Astrocyte (in vitro differentiated cells and primary cell): Measurements from ENCODE around the gene EPHB2. TPM values are rescaled to one million over a fixed set of nuclear protein-coding genes. Genes with fewer than 3 reads are reported as not detected.

ENCODE experiments used
- DNase-seq: peaks from one replicate; pipeline ENCODE4 v3.0.0-alpha.2; 2010; ENCODE audit warnings: low read depth
- FAIRE-seq: peaks from 2 replicates; lab custom pipeline; 2011; peaks lifted over from hg19 to GRCh38; lab: Jason Lieb, UNC
- H2AFZ ChIP-seq: 2 replicates; pipeline ENCODE4 v1.6.0; 2012; ENCODE audit warnings: low read depth, low read length, inconsistent platforms
- H3K27ac ChIP-seq: 2 replicates; pipeline ENCODE4 v1.5.1; 2011; ENCODE audit warnings: low read depth, low read length, inconsistent platforms
- H3K27me3 ChIP-seq: 2 replicates; pipeline ENCODE4 v1.6.0; 2011; ENCODE audit warnings: low read length, inconsistent platforms; ENCODE audit not compliant: insufficient read depth
- H3K36me3 ChIP-seq: 2 replicates; pipeline ENCODE4 v1.5.1; 2011; ENCODE audit warnings: low read length, inconsistent platforms; ENCODE audit not compliant: insufficient read depth
- H3K4me1 ChIP-seq: 2 replicates; pipeline ENCODE4 v1.5.1; 2011; ENCODE audit warnings: low read length, inconsistent platforms; ENCODE audit not compliant: insufficient read depth
- H3K4me2 ChIP-seq: 2 replicates; pipeline ENCODE4 v1.6.0; 2012; ENCODE audit warnings: low read length, inconsistent platforms
- H3K4me3 ChIP-seq: 2 replicates; pipeline ENCODE4 v1.5.1; 2011; ENCODE audit warnings: low read depth, mild to moderate bottlenecking, low read length, inconsistent platforms; ENCODE audit not compliant: insufficient read depth
- H3K79me2 ChIP-seq: 2 replicates; pipeline ENCODE4 v1.6.0; 2012; ENCODE audit warnings: mild to moderate bottlenecking, low read length, inconsistent platforms; ENCODE audit not compliant: insufficient read depth
- H3K9ac ChIP-seq: 2 replicates; pipeline ENCODE4 v1.6.0; 2012; ENCODE audit warnings: mild to moderate bottlenecking, low read length, inconsistent platforms
- H3K9me3 ChIP-seq: 2 replicates; pipeline ENCODE4 v1.5.1; 2012; ENCODE audit warnings: low read depth, mild to moderate bottlenecking, low read length, inconsistent platforms; ENCODE audit not compliant: insufficient read depth
- H4K20me1 ChIP-seq: 2 replicates; pipeline ENCODE4 v1.6.0; 2012; ENCODE audit warnings: low read length, inconsistent platforms; ENCODE audit not compliant: insufficient read depth
- H3K27ac Mint-ChIP-seq: one replicate; pipeline ENCODE4 v1.8.0; 2021; ENCODE audit warnings: mild to moderate bottlenecking, mixed read lengths; ENCODE audit not compliant: unreplicated experiment
- H3K27me3 Mint-ChIP-seq: one replicate; pipeline ENCODE4 v1.8.0; 2021; ENCODE audit warnings: low read depth, mixed read lengths; ENCODE audit not compliant: unreplicated experiment
- H3K36me3 Mint-ChIP-seq: one replicate; pipeline ENCODE4 v1.8.0; 2021; ENCODE audit warnings: low read depth, mixed read lengths; ENCODE audit not compliant: unreplicated experiment
- H3K4me1 Mint-ChIP-seq: one replicate; pipeline ENCODE4 v1.8.0; 2021; ENCODE audit warnings: low read depth, mixed read lengths; ENCODE audit not compliant: unreplicated experiment
- H3K4me3 Mint-ChIP-seq: one replicate; pipeline ENCODE4 v1.8.0; 2021; ENCODE audit warnings: mild to moderate bottlenecking, moderate library complexity, mixed read lengths; ENCODE audit not compliant: unreplicated experiment
- H3K9me3 Mint-ChIP-seq: one replicate; pipeline ENCODE4 v1.8.0; 2021; ENCODE audit warnings: mild to moderate bottlenecking, mixed read lengths; ENCODE audit not compliant: unreplicated experiment
- CTCF ChIP-seq: IDR thresholded peaks from 2 replicates; pipeline ENCODE4 v1.5.1; 2011; ENCODE audit warnings: low read depth, mild to moderate bottlenecking, inconsistent platforms, low read length, moderate library complexity; ENCODE audit not compliant: insufficient read depth
- EZH2 ChIP-seq: IDR thresholded peaks from 2 replicates; pipeline ENCODE4 v1.6.1; 2012; ENCODE audit warnings: mild to moderate bottlenecking, low read length, inconsistent platforms; ENCODE audit not compliant: insufficient read depth
- total RNA-seq: library from RNA; stranded (reverse); gene quantifications from 2 replicates; pipeline ENCODE4 v1.2.1, GENCODE V29; 2021

The EPHB2 gene
- total RNA-seq, 1 donor from 2014 or later: 8.4 TPM

DNA sequence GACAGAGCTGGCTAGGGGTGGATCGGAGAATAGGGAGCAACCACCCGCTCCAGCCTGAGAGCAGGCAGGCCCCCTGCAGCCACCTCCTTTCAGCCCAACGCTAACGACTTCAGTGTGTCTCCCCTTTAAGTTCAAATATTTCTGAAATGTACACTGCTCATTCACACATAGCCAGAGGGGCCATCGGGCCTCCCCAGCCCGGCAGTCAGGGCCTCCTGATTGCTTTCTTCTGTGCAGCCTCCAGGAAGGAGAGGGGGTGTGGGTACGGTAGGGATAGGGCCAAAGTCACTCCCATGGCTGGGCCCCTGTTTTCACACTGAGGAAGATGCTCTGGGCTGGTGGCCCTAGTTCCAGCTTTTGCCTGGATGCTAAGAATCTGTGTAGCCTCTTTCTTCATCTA, 64.8 kb downstream of the EPHB2 start:
- TF ChIP-seq EZH2 (no peak), CTCF (no peak)
- DNase-seq (no peak), FAIRE-seq (no peak)
- no peak overlapping the region for H3K27ac Mint-ChIP-seq
- peaks cover 84% of the 10 kb centered on the region for H4K20me1 ChIP-seq
- no peaks in the 10 kb centered on the region for H3K27me3 ChIP-seq
- no peak overlapping the region for H3K27ac ChIP-seq
- H3K79me2 ChIP-seq: peaks cover 87% of the 10 kb centered on the region
- H3K4me1 Mint-ChIP-seq: no peaks in the 10 kb centered on the region
- H3K36me3 Mint-ChIP-seq: peaks cover 3% of the 10 kb centered on the region
- no peaks in the 10 kb centered on the region for H3K36me3 ChIP-seq
- no peak overlapping the region for H3K4me2 ChIP-seq
- no peaks in the 10 kb centered on the region for H3K9me3 Mint-ChIP-seq
- H3K4me3 ChIP-seq: no peak overlapping the region
- H3K27me3 Mint-ChIP-seq: peaks cover 67% of the 10 kb centered on the region
- no peak overlapping the region for H3K4me3 Mint-ChIP-seq
- no peaks in the 10 kb centered on the region for H3K9me3 ChIP-seq
- peaks cover 25% of the 10 kb centered on the region for H3K4me1 ChIP-seq
- no peak overlapping the region for H2AFZ ChIP-seq
- no peak overlapping the region for H3K9ac ChIP-seq

DNA sequence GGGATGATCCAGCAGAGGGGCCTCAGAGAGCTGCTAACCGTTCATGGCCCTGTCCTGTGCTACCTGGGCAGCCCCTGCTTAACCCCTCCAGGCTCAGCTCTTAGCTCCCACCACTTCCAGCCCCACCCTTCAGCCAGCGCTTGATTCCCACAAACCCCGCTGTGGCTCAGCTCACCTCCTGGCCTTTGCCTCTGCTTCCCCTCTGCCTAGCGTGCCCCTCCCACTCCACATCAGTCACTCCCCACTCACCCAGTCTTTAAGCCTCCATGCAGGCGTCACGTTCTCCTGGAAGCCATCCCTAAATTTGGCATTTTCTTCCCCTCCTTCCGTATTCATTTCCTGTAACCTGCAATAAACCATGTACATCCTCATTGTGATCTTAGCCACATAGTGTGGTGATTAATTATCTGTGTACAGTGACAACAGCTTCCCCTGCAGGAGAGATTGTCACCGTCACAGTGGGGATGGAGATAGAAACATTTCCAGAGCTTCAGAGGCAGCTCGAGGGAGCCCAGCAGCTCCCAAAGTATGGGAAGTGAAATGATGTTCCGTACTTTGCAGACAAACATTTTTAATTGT, 65.5 kb downstream of the EPHB2 start:
- Mint-ChIP-seq H3K4me3 (no peak overlapping the region), H3K36me3 (peaks cover 6% of the 10 kb centered on the region), H3K4me1 (no peaks in the 10 kb centered on the region), H3K27ac (no peak overlapping the region), H3K27me3 (peaks cover 62% of the 10 kb centered on the region), H3K9me3 (no peaks in the 10 kb centered on the region)
- H3K27me3 ChIP-seq: no peaks in the 10 kb centered on the region
- no peaks in the 10 kb centered on the region for H3K36me3 ChIP-seq
- peaks cover 25% of the 10 kb centered on the region for H3K4me1 ChIP-seq
- no peak overlapping the region for H2AFZ ChIP-seq
- no peak overlapping the region for H3K9ac ChIP-seq
- H3K9me3 ChIP-seq: no peaks in the 10 kb centered on the region
- no peak for TF ChIP-seq EZH2
- TF ChIP-seq CTCF: no peak
- DNase-seq (no peak), FAIRE-seq (no peak)
- H3K4me2 ChIP-seq: no peak overlapping the region
- H4K20me1 ChIP-seq: peaks cover 82% of the 10 kb centered on the region
- H3K27ac ChIP-seq: no peak overlapping the region
- H3K4me3 ChIP-seq: no peak overlapping the region
- peaks cover 84% of the 10 kb centered on the region for H3K79me2 ChIP-seq

- DNase-seq (no peak), FAIRE-seq (no peak)
- H3K9me3 ChIP-seq: no peaks in the 10 kb centered on the region
- Mint-ChIP-seq H3K4me3 (no peak overlapping the region), H3K36me3 (peaks cover 6% of the 10 kb centered on the region), H3K27me3 (peaks cover 62% of the 10 kb centered on the region), H3K4me1 (no peaks in the 10 kb centered on the region), H3K27ac (no peak overlapping the region), H3K9me3 (no peaks in the 10 kb centered on the region)
- H4K20me1 ChIP-seq: peaks cover 90% of the 10 kb centered on the region
- TF ChIP-seq CTCF: no peak
- TF ChIP-seq EZH2: no peak
- H3K27me3 ChIP-seq: no peaks in the 10 kb centered on the region
- no peak overlapping the region for H3K9ac ChIP-seq
- no peak overlapping the region for H3K4me3 ChIP-seq
- no peak overlapping the region for H3K4me2 ChIP-seq
- no peak overlapping the region for H3K27ac ChIP-seq
- no peaks in the 10 kb centered on the region for H3K36me3 ChIP-seq
- no peak overlapping the region for H2AFZ ChIP-seq
- peaks cover 25% of the 10 kb centered on the region for H3K4me1 ChIP-seq
- H3K79me2 ChIP-seq: peaks cover 75% of the 10 kb centered on the region
Observed at GRCh38 chr1:22777388-22778057, 66.9 kb downstream of the EPHB2 start.
